Measurements from ENCODE around the gene FBXO44.

GRCh38 chr1:11654939-11655808 lies 497 bp downstream of the FBXO44 start:
- TF ChIP-seq CTCF (IDR thresholded peaks at IDR 0.05) (no peak), POLR2A (IDR thresholded peaks at IDR 0.05) (no peak)
